Activated CD8-positive, alpha-beta T cell treated with anti-CD3 and anti-CD28 coated beads for 36 hours (primary cell): ENCODE results near the gene SPTBN1. TPM values are rescaled to one million over a fixed set of nuclear protein-coding genes. Genes with fewer than 3 reads are reported as not detected.

Source experiments
- ATAC-seq: fragments of 200-7000 bp; cut with Tn5 transposase; one replicate; pipeline ENCODE4 v1.10.0; 2021; ENCODE audit warnings: mild to moderate bottlenecking, moderate library complexity
- CTCF ChIA-PET: fragments of 350-600 bp; sonication (Branson Sonifier 250); formaldehyde crosslinking; loops from one replicate; lab custom pipeline; 2021; ENCODE audit warnings: antibody characterized with exemption; lab: Charles Lee
- POLR2A ChIA-PET: fragments of 350-600 bp; sonication (Branson Sonifier 250); formaldehyde crosslinking; loops from one replicate; lab custom pipeline; 2021; ENCODE audit warnings: antibody characterized with exemption; lab: Charles Lee
- DNase-seq: peaks from one replicate; pipeline ENCODE4 v3.0.0-alpha.2; 2020
- H3K27ac Mint-ChIP-seq: one replicate; pipeline ENCODE4 v1.8.0; 2021; ENCODE audit warnings: mild to moderate bottlenecking, mixed read lengths
- H3K27me3 Mint-ChIP-seq: one replicate; pipeline ENCODE4 v1.8.0; 2021; ENCODE audit warnings: mixed read lengths
- H3K36me3 Mint-ChIP-seq: one replicate; pipeline ENCODE4 v1.8.0; 2021; ENCODE audit warnings: low read depth, mixed read lengths
- H3K4me1 Mint-ChIP-seq: one replicate; pipeline ENCODE4 v1.8.0; 2021; ENCODE audit warnings: low read depth, mixed read lengths
- H3K4me3 Mint-ChIP-seq: one replicate; pipeline ENCODE4 v1.8.0; 2021; ENCODE audit warnings: mild to moderate bottlenecking, moderate library complexity, mixed read lengths
- H3K9me3 Mint-ChIP-seq: one replicate; pipeline ENCODE4 v1.8.0; 2021; ENCODE audit warnings: mixed read lengths
- intact Hi-C: fragments of 100-400 bp; cut with micrococcal nuclease; formaldehyde crosslinking; loops from one replicate; pipeline ENCODE4 v1.10.0; 2022
- total RNA-seq, 2 experiments: library from RNA; stranded (reverse); gene quantifications; one replicate each; pipeline ENCODE4 v1.2.3, GENCODE V29; 2021
- TF ChIP-seq, protein P1 (sequence below): fragments of 200-600 bp; IDR thresholded peaks from one replicate; pipeline ENCODE4 v1.8.0; 2022; ENCODE audit warnings: antibody characterized with exemption, mild to moderate bottlenecking

The SPTBN1 gene
- total RNA-seq, 2 experiments from 2014 or later: 91.8 to 91.9 TPM

DNA sequence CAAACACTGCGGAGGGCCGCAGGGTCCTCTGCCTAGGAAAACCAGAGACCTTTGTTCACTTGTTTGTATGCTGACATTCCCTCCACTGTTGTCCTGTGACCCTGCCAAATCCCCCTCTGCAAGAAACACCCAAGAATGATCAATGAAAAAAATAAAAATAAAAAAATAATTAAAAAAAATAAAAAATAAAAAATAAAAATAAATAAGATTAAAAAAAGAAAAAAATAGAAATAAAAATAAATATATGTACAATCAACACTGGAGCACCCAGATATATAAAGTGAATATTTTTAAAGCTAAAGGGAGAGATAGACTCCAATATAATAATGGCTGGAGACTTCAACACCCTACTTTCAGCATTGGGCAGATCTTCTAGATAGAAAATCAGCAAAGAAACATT is 243.5 kb downstream of the SPTBN1 start:
- no peak overlapping the region for H3K27ac Mint-ChIP-seq
- TF ChIP-seq, protein P1, sequence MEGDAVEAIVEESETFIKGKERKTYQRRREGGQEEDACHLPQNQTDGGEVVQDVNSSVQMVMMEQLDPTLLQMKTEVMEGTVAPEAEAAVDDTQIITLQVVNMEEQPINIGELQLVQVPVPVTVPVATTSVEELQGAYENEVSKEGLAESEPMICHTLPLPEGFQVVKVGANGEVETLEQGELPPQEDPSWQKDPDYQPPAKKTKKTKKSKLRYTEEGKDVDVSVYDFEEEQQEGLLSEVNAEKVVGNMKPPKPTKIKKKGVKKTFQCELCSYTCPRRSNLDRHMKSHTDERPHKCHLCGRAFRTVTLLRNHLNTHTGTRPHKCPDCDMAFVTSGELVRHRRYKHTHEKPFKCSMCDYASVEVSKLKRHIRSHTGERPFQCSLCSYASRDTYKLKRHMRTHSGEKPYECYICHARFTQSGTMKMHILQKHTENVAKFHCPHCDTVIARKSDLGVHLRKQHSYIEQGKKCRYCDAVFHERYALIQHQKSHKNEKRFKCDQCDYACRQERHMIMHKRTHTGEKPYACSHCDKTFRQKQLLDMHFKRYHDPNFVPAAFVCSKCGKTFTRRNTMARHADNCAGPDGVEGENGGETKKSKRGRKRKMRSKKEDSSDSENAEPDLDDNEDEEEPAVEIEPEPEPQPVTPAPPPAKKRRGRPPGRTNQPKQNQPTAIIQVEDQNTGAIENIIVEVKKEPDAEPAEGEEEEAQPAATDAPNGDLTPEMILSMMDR: no peak
- no peaks in the 10 kb centered on the region for H3K9me3 Mint-ChIP-seq
- CTCF ChIA-PET: interaction anchor here (1.0 to 1.8 kb wide), 2 partner anchors 34 to 42 kb away, joined by 3 to 12 read pairs; no protein-coding TSS in a partner anchor
- H3K4me3 Mint-ChIP-seq: no peak overlapping the region
- peaks cover 9% of the 10 kb centered on the region for H3K4me1 Mint-ChIP-seq
- DNase-seq (no peak), ATAC-seq (no peak)
- H3K27me3 Mint-ChIP-seq: no peaks in the 10 kb centered on the region
- POLR2A ChIA-PET: no interaction called here
- no peaks in the 10 kb centered on the region for H3K36me3 Mint-ChIP-seq
- intact Hi-C loops: no loop called here

DNA sequence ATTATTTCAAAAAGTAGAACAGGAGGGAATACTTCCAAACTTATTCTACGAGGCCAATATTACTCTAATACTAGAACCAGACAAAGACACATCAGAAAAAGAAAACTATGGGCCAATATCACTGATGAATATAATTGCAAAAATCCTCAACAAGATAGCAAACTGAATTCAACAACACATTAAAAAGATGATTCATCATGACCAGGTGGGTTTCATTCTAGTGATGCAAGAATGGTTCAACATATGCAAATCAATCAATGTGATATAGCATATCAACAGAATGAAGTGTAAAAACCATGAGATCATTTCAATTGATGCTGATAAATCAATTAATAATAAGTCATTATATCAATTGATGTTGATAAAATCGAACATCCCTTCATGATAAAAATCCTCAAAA is 244.9 kb downstream of the SPTBN1 start:
- no peak overlapping the region for H3K4me3 Mint-ChIP-seq
- intact Hi-C loops: no loop called here

GRCh38 chr2:54704238-54704637 is 248.1 kb downstream of the SPTBN1 start:
- no peak for ATAC-seq
- no peak for DNase-seq
- Mint-ChIP-seq H3K4me3 (no peak overlapping the region), H3K27me3 (peaks cover 10% of the 10 kb centered on the region), H3K4me1 (peaks cover 11% of the 10 kb centered on the region), H3K36me3 (no peaks in the 10 kb centered on the region), H3K27ac (no peak overlapping the region), H3K9me3 (no peaks in the 10 kb centered on the region)
- intact Hi-C loops: loop anchor here (2.0 kb wide), 2 partner anchors 39 to 181 kb away; no protein-coding TSS in a partner anchor
- CTCF ChIA-PET: interaction anchor here (0.6 to 7.0 kb wide), 57 partner anchors 11 to 699 kb away, joined by 3 to 218 read pairs (median 5); partner anchors contain the start of genes ACYP2 and EML6
- POLR2A ChIA-PET: interaction anchor here (0.7 kb wide), 1 partner anchor 106 kb away, joined by 3 read pairs; no protein-coding TSS in a partner anchor
- TF ChIP-seq, protein P1: no peak

More for the DNA sequence above, 244.9 kb downstream of the SPTBN1 start:
- POLR2A ChIA-PET: no interaction called here
- CTCF ChIA-PET: interaction anchor here (2.5 to 4.0 kb wide), 2 partner anchors 36 to 138 kb away, joined by 16 to 19 read pairs; no protein-coding TSS in a partner anchor
- Mint-ChIP-seq H3K9me3 (no peaks in the 10 kb centered on the region), H3K27ac (no peak overlapping the region), H3K36me3 (no peaks in the 10 kb centered on the region), H3K4me1 (peaks cover 9% of the 10 kb centered on the region), H3K27me3 (no peaks in the 10 kb centered on the region)
- ATAC-seq (no peak), DNase-seq (no peak)
- TF ChIP-seq, protein P1: no peak

DNA sequence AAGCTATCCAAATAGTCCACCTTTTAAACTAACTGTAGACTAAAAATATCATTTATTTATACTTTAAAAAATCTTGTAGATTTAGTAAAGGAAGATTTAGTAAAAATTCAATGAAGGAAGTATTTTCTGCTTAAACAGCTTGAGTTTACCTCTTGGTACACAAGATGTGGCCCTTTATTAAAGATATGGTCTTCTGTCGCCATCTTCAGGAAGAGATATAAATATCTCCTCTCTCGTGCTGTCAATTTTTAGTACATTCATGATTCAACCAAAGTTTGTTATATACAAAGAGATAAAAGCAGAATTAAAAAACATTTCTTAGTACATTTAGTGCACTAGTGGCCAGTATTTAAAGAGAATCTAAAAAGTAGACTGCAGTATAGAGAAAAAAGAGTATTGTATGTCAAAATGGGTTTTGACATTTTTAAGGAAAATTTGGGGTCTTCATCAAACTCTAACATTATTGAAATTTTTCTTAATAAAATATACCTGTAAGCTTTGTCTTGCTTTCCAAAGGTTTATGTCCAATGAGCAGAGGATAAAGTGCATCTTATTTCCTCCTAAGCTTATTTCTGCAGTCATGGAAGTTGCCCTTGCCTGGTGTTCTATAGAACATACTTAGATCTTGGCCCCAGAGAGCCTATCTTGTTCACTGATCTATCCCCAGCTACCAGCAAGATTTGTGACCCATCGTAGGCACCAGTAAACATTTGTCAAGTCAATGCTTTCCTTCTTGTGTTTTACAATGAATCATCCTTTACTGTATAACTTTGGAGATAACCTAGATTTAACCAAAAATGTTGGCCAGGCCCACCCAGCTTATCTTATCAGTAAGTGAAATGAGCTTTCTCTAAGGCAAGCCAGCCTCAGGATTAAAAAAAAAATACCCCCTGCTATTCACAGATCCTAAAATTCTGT is 248.8 kb downstream of the SPTBN1 start:
- Mint-ChIP-seq H3K27me3 (peaks cover 16% of the 10 kb centered on the region), H3K36me3 (no peaks in the 10 kb centered on the region), H3K9me3 (no peaks in the 10 kb centered on the region), H3K27ac (no peak overlapping the region), H3K4me3 (no peak overlapping the region), H3K4me1 (peaks cover 14% of the 10 kb centered on the region)
- TF ChIP-seq, protein P1: peak; percentile 70
- ATAC-seq: peak; percentile 70
- intact Hi-C loops: loop anchor here (2.0 kb wide), 2 partner anchors 40 to 182 kb away; no protein-coding TSS in a partner anchor
- CTCF ChIA-PET: interaction anchor here (0.6 to 7.0 kb wide), 60 partner anchors 10 to 700 kb away, joined by 3 to 218 read pairs (median 5); partner anchors contain the start of genes ACYP2 and EML6
- POLR2A ChIA-PET: interaction anchor here (0.7 kb wide), 1 partner anchor 107 kb away, joined by 3 read pairs; no protein-coding TSS in a partner anchor
- DNase-seq: no peak
